H9 (cell line): ENCODE results near the gene MRM3. TPM values are rescaled to one million over a fixed set of nuclear protein-coding genes. Genes with fewer than 3 reads are reported as not detected.

Experiments
- DNase-seq: peaks from one replicate; pipeline ENCODE4 v3.0.0-alpha.2; 2017
- H2AFZ ChIP-seq: one replicate; pipeline ENCODE4 v1.6.1; 2013; ENCODE audit warnings: mild to moderate bottlenecking, low read length, control low read depth, moderate library complexity
- H2AK5ac ChIP-seq: 2 replicates; pipeline ENCODE4 v1.6.1; 2013; ENCODE audit warnings: low read length, control low read depth, mixed read lengths; ENCODE audit not compliant: insufficient read length
- H2BK120ac ChIP-seq: one replicate; pipeline ENCODE4 v1.6.1; 2013; ENCODE audit warnings: low read depth, mild to moderate bottlenecking, low read length, control low read depth, inconsistent platforms; ENCODE audit not compliant: poor library complexity, severe bottlenecking
- H2BK12ac ChIP-seq: 2 replicates; pipeline ENCODE4 v1.6.1; 2013; ENCODE audit warnings: low read length, control low read depth, mixed read lengths, low read depth; ENCODE audit not compliant: insufficient read length
- H2BK15ac ChIP-seq: 2 replicates; pipeline ENCODE4 v1.6.1; 2013; ENCODE audit warnings: low read depth, low read length, control low read depth
- H2BK20ac ChIP-seq: one replicate; pipeline ENCODE4 v1.6.1; 2013; ENCODE audit warnings: low read depth, mild to moderate bottlenecking, low read length, control low read depth, inconsistent platforms; ENCODE audit not compliant: poor library complexity, severe bottlenecking
- H2BK5ac ChIP-seq: 2 replicates; pipeline ENCODE4 v1.6.1; 2013; ENCODE audit warnings: low read length, control low read depth, mixed read lengths; ENCODE audit not compliant: insufficient read length
- H3K14ac ChIP-seq: 2 replicates; pipeline ENCODE4 v1.6.1; 2013; ENCODE audit warnings: low read length, control low read depth; ENCODE audit not compliant: insufficient read depth
- H3K18ac ChIP-seq: 2 replicates; pipeline ENCODE4 v1.6.1; 2013; ENCODE audit warnings: low read depth, mild to moderate bottlenecking, mixed read lengths, low read length, control low read depth; ENCODE audit not compliant: insufficient read length
- H3K23ac ChIP-seq: 2 replicates; pipeline ENCODE4 v1.6.1; 2013; ENCODE audit warnings: low read length, control low read depth, mixed read lengths, low read depth; ENCODE audit not compliant: insufficient read length
- H3K23me2 ChIP-seq: 2 replicates; pipeline ENCODE4 v1.6.1; 2013; ENCODE audit warnings: low read depth, mild to moderate bottlenecking, mixed read lengths, low read length, control low read depth; ENCODE audit not compliant: insufficient read length, poor library complexity, severe bottlenecking
- H3K27ac ChIP-seq: 2 replicates; pipeline ENCODE4 v1.5.1; 2013; ENCODE audit warnings: low read length, control low read depth, mixed read lengths, low read depth; ENCODE audit not compliant: insufficient read length
- H3K27me3 ChIP-seq: 2 replicates; pipeline ENCODE4 v1.6.1; 2013; ENCODE audit warnings: low read length, control low read depth, inconsistent platforms; ENCODE audit not compliant: insufficient read depth
- H3K4ac ChIP-seq: 2 replicates; pipeline ENCODE4 v1.6.1; 2013; ENCODE audit warnings: low read depth, mild to moderate bottlenecking, control low read depth, inconsistent platforms, low read length, moderate library complexity
- H3K4me1 ChIP-seq: 2 replicates; pipeline ENCODE4 v1.6.1; 2013; ENCODE audit warnings: low read length, control low read depth, inconsistent platforms; ENCODE audit not compliant: insufficient read depth
- H3K4me2 ChIP-seq: 2 replicates; pipeline ENCODE4 v1.6.1; 2013; ENCODE audit warnings: low read length, control low read depth, mixed read lengths; ENCODE audit not compliant: insufficient read length, insufficient read depth
- H3K56ac ChIP-seq: 2 replicates; pipeline ENCODE4 v1.6.1; 2013; ENCODE audit warnings: low read depth, mild to moderate bottlenecking, mixed read lengths, low read length, control low read depth; ENCODE audit not compliant: insufficient read length
- H3K79me1 ChIP-seq: 2 replicates; pipeline ENCODE4 v1.6.1; 2013; ENCODE audit warnings: low read depth, mild to moderate bottlenecking, moderate library complexity, low read length, control low read depth, inconsistent platforms; ENCODE audit not compliant: insufficient read depth, poor library complexity, severe bottlenecking
- H3K79me2 ChIP-seq: 2 replicates; pipeline ENCODE4 v1.6.1; 2013; ENCODE audit warnings: low read length, control low read depth, inconsistent platforms; ENCODE audit not compliant: insufficient read depth
- H3K9ac ChIP-seq: 2 replicates; pipeline ENCODE4 v1.6.1; 2013; ENCODE audit warnings: low read length, control low read depth, mixed read lengths; ENCODE audit not compliant: insufficient read length; ENCODE audit errors: extremely low read depth
- H3K9me3 ChIP-seq: one replicate; pipeline ENCODE4 v1.6.1; 2013; ENCODE audit warnings: low read depth, low read length, inconsistent platforms; ENCODE audit not compliant: control insufficient read depth
- H3T11ph ChIP-seq: one replicate; pipeline ENCODE4 v1.6.1; 2013; ENCODE audit warnings: mild to moderate bottlenecking, low read length, control low read depth, inconsistent platforms
- H4K20me1 ChIP-seq: one replicate; pipeline ENCODE4 v1.6.1; 2013; ENCODE audit not compliant: control insufficient read depth, insufficient read length, insufficient read depth
- H4K5ac ChIP-seq: 2 replicates; pipeline ENCODE4 v1.6.1; 2013; ENCODE audit warnings: low read depth, mild to moderate bottlenecking, mixed read lengths, low read length, control low read depth; ENCODE audit not compliant: insufficient read length
- H4K8ac ChIP-seq: replicated peaks from 2 replicates; pipeline ENCODE4 v1.6.1; 2013; ENCODE audit warnings: low read length, control low read depth, mixed read lengths, low read depth; ENCODE audit not compliant: insufficient read length
- H4K91ac ChIP-seq: 2 replicates; pipeline ENCODE4 v1.6.1; 2013; ENCODE audit warnings: low read depth, mild to moderate bottlenecking, moderate library complexity, mixed read lengths, low read length, control low read depth; ENCODE audit not compliant: insufficient read length
- H3K27ac Mint-ChIP-seq, 3 experiments: 2 replicates in 2 of 3; 3 replicates in 1 of 3; pipeline ENCODE4 v1.8.0; 2020 to 2021; ENCODE audit warnings: mixed read lengths in 3 of 3, mild to moderate bottlenecking in 1 of 3, moderate library complexity in 1 of 3
- H3K27me3 Mint-ChIP-seq: 2 replicates; pipeline ENCODE4 v1.8.0; 2021; ENCODE audit warnings: low read depth, mild to moderate bottlenecking, moderate library complexity, mixed read lengths
- H3K36me3 Mint-ChIP-seq, 3 experiments: 2 replicates in 2 of 3; 3 replicates in 1 of 3; pipeline ENCODE4 v1.8.0; 2020 to 2021; ENCODE audit warnings: low read depth in 3 of 3, mixed read lengths in 3 of 3; ENCODE audit not compliant: insufficient read depth in 1 of 3
- H3K4me1 Mint-ChIP-seq, 2 experiments: 2 replicates each; pipeline ENCODE4 v1.8.0; 2020; ENCODE audit warnings: mixed read lengths in 2 of 2
- H3K4me3 Mint-ChIP-seq, 2 experiments: 2 replicates in 1 of 2; 3 replicates in 1 of 2; pipeline ENCODE4 v1.8.0; 2020 to 2021; ENCODE audit warnings: mild to moderate bottlenecking in 2 of 2, mixed read lengths in 2 of 2, moderate library complexity in 1 of 2
- H3K9me3 Mint-ChIP-seq, 2 experiments: 2 replicates in 1 of 2; 3 replicates in 1 of 2; pipeline ENCODE4 v1.8.0; 2020; ENCODE audit warnings: mild to moderate bottlenecking in 2 of 2, mixed read lengths in 2 of 2, moderate library complexity in 1 of 2
- WGBS: extraction: QIAGEN DNeasy Blood & Tissue Kit; methylation state at CpG from one replicate; pipeline ENCODE4 v1.1.7; 2013; ENCODE audit warnings: missing lambda C conversion rate, low lambda C conversion rate, mixed read lengths; ENCODE audit not compliant: insufficient read length; ENCODE audit errors: extremely low coverage; 5-methylcytosine and 5-hydroxymethylcytosine counted together
- total RNA-seq: library from RNA; stranded (reverse); gene quantifications from 2 replicates; pipeline ENCODE4 v1.2.1, GENCODE V29; 2021
- TF ChIP-seq, protein P1 (sequence below): fragments of 200-600 bp; sonication (generic); conservative IDR thresholded peaks from 3 replicates; pipeline ENCODE4 v1.8.0; 2021; ENCODE audit warnings: antibody characterized with exemption, mild to moderate bottlenecking

Gene MRM3
- total RNA-seq, 1 experiment from 2014 or later = 25.3 TPM

GRCh38 chr17:742147-742793, 39.9 kb upstream of the MRM3 start:
- no peak overlapping the region for H3T11ph ChIP-seq
- H2BK12ac ChIP-seq = no peak overlapping the region
- no peak overlapping the region for H4K91ac ChIP-seq
- H2BK5ac ChIP-seq = no peak overlapping the region
- no peaks in the 10 kb centered on the region for H3K79me2 ChIP-seq
- H2BK120ac ChIP-seq = no peak overlapping the region
- H3K23me2 ChIP-seq = no peaks in the 10 kb centered on the region
- no peak overlapping the region for H3K4me2 ChIP-seq
- H3K27ac ChIP-seq = no peak overlapping the region
- TF ChIP-seq, protein P1, sequence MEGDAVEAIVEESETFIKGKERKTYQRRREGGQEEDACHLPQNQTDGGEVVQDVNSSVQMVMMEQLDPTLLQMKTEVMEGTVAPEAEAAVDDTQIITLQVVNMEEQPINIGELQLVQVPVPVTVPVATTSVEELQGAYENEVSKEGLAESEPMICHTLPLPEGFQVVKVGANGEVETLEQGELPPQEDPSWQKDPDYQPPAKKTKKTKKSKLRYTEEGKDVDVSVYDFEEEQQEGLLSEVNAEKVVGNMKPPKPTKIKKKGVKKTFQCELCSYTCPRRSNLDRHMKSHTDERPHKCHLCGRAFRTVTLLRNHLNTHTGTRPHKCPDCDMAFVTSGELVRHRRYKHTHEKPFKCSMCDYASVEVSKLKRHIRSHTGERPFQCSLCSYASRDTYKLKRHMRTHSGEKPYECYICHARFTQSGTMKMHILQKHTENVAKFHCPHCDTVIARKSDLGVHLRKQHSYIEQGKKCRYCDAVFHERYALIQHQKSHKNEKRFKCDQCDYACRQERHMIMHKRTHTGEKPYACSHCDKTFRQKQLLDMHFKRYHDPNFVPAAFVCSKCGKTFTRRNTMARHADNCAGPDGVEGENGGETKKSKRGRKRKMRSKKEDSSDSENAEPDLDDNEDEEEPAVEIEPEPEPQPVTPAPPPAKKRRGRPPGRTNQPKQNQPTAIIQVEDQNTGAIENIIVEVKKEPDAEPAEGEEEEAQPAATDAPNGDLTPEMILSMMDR = no peak
- Mint-ChIP-seq H3K9me3 (no peaks in the 10 kb centered on the region), H3K36me3 (peaks cover 49 to 94% (median 82%) of the 10 kb centered on the region in 3 experiments; a peak in 6 of 7 replicates), H3K4me1 (no peaks in the 10 kb centered on the region), H3K4me3 (peak overlapping the region in 1 of 2 experiments; percentile 25; a peak in 1 of 5 replicates), H3K27ac (no peak overlapping the region; a peak in 1 of 7 replicates), H3K27me3 (no peaks in the 10 kb centered on the region; the same call in 1 of the 2 replicates)
- no peak overlapping the region for H3K18ac ChIP-seq
- no peaks in the 10 kb centered on the region for H3K27me3 ChIP-seq
- no peaks in the 10 kb centered on the region for H3K4me1 ChIP-seq
- H3K23ac ChIP-seq = no peak overlapping the region
- H3K56ac ChIP-seq = no peak overlapping the region
- no peaks in the 10 kb centered on the region for H3K9me3 ChIP-seq
- no peak overlapping the region for H3K4ac ChIP-seq
- H2AK5ac ChIP-seq = no peak overlapping the region
- H3K79me1 ChIP-seq = no peaks in the 10 kb centered on the region
- no peak overlapping the region for H2AFZ ChIP-seq
- DNase-seq = no peak
- H3K9ac ChIP-seq = no peak overlapping the region
- H4K8ac ChIP-seq = no peak overlapping the region
- peaks cover 3% of the 10 kb centered on the region for H4K20me1 ChIP-seq
- no peak overlapping the region for H2BK20ac ChIP-seq
- no peak overlapping the region for H2BK15ac ChIP-seq
- H4K5ac ChIP-seq = no peak overlapping the region
- no peak overlapping the region for H3K14ac ChIP-seq
- no CpG with 5 or more reads among the region's 11 CpGs for WGBS
